ENCODE measurements around the gene OR52A1.

The OR52A1 gene

GRCh38 chr11:5117588-5117987 is 37.0 kb downstream of the OR52A1 start:
- Histone ChIP-seq H3K27ac (ENCODE audit: extremely low read depth, low read depth, low read length) (no peak overlapping the region), H3K9me3 (ENCODE audit: control insufficient read depth, insufficient read depth, low read depth, low read length) (no peaks in the 10 kb centered on the region), H3K36me3 (ENCODE audit: control insufficient read depth in 2 of 2, insufficient read depth in 1 of 2, low read length in 2 of 2) (no peaks in the 10 kb centered on the region), H3K4me1 (ENCODE audit: control insufficient read depth, insufficient read depth, low read length) (no peaks in the 10 kb centered on the region), H3K4me3 (ENCODE audit: low read depth, low read length) (no peak overlapping the region)
- TF ChIP-seq ZNF837 (tag by site-specific recombination; IDR thresholded peaks at IDR 0.05): no peak
- TF ChIP-seq ZNF140 (tag by site-specific recombination; IDR thresholded peaks at IDR 0.05): no peak
- no peak for TF ChIP-seq SP2 (tag by site-specific recombination; IDR thresholded peaks at IDR 0.05)
- no peak for TF ChIP-seq HIC1 (tag by site-specific recombination; IDR thresholded peaks at IDR 0.05)
- no peak for TF ChIP-seq ZNF600 (tag by site-specific recombination; IDR thresholded peaks at IDR 0.05)
- TF ChIP-seq ZNF133 (tag by site-specific recombination; IDR thresholded peaks at IDR 0.05): no peak
- no peak for TF ChIP-seq TRIM28 (IDR thresholded peaks at IDR 0.05; ENCODE audit: borderline replicate concordance, low read length)
- TF ChIP-seq, protein P1, sequence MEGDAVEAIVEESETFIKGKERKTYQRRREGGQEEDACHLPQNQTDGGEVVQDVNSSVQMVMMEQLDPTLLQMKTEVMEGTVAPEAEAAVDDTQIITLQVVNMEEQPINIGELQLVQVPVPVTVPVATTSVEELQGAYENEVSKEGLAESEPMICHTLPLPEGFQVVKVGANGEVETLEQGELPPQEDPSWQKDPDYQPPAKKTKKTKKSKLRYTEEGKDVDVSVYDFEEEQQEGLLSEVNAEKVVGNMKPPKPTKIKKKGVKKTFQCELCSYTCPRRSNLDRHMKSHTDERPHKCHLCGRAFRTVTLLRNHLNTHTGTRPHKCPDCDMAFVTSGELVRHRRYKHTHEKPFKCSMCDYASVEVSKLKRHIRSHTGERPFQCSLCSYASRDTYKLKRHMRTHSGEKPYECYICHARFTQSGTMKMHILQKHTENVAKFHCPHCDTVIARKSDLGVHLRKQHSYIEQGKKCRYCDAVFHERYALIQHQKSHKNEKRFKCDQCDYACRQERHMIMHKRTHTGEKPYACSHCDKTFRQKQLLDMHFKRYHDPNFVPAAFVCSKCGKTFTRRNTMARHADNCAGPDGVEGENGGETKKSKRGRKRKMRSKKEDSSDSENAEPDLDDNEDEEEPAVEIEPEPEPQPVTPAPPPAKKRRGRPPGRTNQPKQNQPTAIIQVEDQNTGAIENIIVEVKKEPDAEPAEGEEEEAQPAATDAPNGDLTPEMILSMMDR (tag by site-specific recombination; IDR thresholded peaks at IDR 0.05): no peak
- no peak for TF ChIP-seq ZNF488 (tag by site-specific recombination; IDR thresholded peaks at IDR 0.05)
- TF ChIP-seq FEZF1 (tag by site-specific recombination; IDR thresholded peaks at IDR 0.05): no peak
- TF ChIP-seq ZNF394 (tag by site-specific recombination; IDR thresholded peaks at IDR 0.05; ENCODE audit: borderline replicate concordance): no peak
- no peak for TF ChIP-seq ZNF114 (tag by site-specific recombination; IDR thresholded peaks at IDR 0.05)
- CTCF ChIA-PET: no interaction called here
- POLR2A ChIA-PET: no interaction called here

DNA sequence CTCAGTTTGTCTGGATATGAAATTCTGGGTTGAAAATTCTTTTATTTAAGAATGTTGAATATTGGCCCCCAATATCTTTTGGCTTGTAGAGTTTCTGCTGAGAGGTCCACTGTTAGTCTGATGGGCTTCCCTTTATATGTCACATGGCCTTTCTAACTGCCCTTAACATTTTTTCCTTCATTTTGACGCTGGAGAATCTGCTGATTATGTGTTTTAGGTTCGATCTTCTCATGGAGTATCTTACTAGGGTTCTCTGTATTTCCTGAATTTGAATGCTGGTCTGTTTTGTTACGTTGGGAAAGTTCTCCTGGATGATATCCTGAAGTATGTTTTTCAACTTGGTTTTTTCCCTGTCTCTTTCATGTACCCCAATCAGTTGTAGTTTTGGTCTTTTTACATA is 39.2 kb downstream of the OR52A1 start:
- CTCF ChIA-PET: no interaction called here

More for the DNA sequence above, 39.2 kb downstream of the OR52A1 start:
- H3K36me3 ChIP-seq (ENCODE audit: control insufficient read depth in 2 of 2, insufficient read depth in 1 of 2, low read length in 2 of 2): no peaks in the 10 kb centered on the region
- POLR2A ChIA-PET: no interaction called here
- TF ChIP-seq ZNF394 (tag by site-specific recombination; IDR thresholded peaks at IDR 0.05; ENCODE audit: borderline replicate concordance) (no peak), ZNF645 (tag by site-specific recombination; IDR thresholded peaks at IDR 0.05) (no peak), ZNF776 (tag by site-specific recombination; IDR thresholded peaks at IDR 0.05; ENCODE audit: borderline replicate concordance) (no peak), ELK4 (IDR thresholded peaks at IDR 0.05; ENCODE audit: borderline replicate concordance, low read depth, low read length) (no peak), BCL11B (tag by site-specific recombination; IDR thresholded peaks at IDR 0.05; ENCODE audit: low read depth) (no peak), ZNF362 (tag by site-specific recombination; IDR thresholded peaks at IDR 0.05) (no peak)
- no peak overlapping the region for H3K27ac ChIP-seq (ENCODE audit: extremely low read depth, low read depth, low read length)
- no peak overlapping the region for H3K4me3 ChIP-seq (ENCODE audit: low read depth, low read length)
- no peaks in the 10 kb centered on the region for H3K9me3 ChIP-seq (ENCODE audit: control insufficient read depth, insufficient read depth, low read depth, low read length)
- no peaks in the 10 kb centered on the region for H3K4me1 ChIP-seq (ENCODE audit: control insufficient read depth, insufficient read depth, low read length)
